Fibroblast of mammary gland (primary cell): ENCODE measurements around the gene TTLL8.

Experiments
- DNase-seq: peaks from one replicate; pipeline ENCODE4 v3.0.0-alpha.2; 2010; ENCODE audit warnings: low read depth
- H3K4me3 ChIP-seq: 2 replicates; pipeline ENCODE4 v1.5.1; 2011; ENCODE audit warnings: low read depth, mild to moderate bottlenecking, low read length, moderate library complexity; ENCODE audit not compliant: control insufficient read depth
- TF ChIP-seq, protein P1 (sequence below): conservative IDR thresholded peaks from 2 replicates; pipeline ENCODE4 v1.5.1; 2011; ENCODE audit warnings: low read depth, low read length, inconsistent platforms; ENCODE audit not compliant: control insufficient read depth, insufficient read depth

Gene TTLL8

DNA sequence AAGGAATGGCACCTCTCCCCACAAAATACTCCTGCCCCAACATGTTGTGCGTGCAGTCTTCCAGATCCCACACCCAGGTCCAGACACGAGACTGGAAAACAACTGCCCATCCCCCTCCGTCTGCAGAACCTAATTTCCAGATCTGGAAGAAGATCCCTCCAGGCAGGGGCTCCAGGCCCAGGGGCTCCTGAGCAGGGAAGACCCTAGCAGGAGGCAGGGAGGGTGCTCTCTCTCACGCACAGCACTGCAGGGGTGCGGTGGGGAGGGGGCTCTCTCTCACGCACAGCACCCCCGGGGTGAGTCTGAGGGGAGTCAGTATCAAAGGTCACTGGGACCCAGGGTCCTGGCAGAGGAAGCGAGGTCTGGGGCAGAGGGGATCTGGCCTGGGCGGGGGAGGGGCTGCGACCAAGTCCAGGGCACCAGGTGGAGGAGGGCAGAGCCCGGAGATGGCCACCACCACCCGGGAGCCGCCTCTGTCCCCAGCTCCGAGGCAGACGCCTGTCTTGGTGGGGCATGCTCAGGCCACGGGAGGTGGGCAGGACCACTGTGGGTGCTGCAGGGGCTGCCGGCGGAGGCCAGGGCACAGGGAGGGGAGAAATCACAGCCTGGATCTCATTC is 25.5 kb upstream of the TTLL8 start:
- no peak overlapping the region for H3K4me3 ChIP-seq
- TF ChIP-seq, protein P1, sequence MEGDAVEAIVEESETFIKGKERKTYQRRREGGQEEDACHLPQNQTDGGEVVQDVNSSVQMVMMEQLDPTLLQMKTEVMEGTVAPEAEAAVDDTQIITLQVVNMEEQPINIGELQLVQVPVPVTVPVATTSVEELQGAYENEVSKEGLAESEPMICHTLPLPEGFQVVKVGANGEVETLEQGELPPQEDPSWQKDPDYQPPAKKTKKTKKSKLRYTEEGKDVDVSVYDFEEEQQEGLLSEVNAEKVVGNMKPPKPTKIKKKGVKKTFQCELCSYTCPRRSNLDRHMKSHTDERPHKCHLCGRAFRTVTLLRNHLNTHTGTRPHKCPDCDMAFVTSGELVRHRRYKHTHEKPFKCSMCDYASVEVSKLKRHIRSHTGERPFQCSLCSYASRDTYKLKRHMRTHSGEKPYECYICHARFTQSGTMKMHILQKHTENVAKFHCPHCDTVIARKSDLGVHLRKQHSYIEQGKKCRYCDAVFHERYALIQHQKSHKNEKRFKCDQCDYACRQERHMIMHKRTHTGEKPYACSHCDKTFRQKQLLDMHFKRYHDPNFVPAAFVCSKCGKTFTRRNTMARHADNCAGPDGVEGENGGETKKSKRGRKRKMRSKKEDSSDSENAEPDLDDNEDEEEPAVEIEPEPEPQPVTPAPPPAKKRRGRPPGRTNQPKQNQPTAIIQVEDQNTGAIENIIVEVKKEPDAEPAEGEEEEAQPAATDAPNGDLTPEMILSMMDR = no peak
- DNase-seq = no peak

DNA sequence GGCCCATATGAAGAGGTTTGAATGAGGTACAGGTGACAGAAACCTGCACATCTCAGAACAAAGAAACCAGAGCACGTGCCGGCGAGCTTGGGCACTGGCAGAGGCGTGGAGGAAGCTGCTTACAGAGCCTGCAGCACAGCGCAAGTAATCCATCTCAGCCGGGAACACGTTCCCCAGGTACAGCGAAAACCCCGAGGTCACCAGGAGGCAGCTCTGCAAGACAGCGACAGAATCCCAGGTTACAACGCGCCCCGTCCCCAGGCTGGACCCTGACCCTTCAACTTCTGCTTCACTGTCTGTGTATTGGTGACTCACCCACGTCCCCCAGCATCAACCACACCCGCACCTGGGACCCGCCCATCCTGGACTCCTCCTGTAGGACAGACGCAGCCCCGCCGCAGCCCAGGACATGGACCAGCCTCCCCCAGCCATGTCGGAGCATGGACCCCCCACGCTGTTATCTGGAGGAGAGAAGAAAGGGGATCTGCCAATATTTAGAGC is 24.9 kb upstream of the TTLL8 start:
- H3K4me3 ChIP-seq = no peak overlapping the region
- no peak for DNase-seq
- TF ChIP-seq, protein P1 = no peak

DNA sequence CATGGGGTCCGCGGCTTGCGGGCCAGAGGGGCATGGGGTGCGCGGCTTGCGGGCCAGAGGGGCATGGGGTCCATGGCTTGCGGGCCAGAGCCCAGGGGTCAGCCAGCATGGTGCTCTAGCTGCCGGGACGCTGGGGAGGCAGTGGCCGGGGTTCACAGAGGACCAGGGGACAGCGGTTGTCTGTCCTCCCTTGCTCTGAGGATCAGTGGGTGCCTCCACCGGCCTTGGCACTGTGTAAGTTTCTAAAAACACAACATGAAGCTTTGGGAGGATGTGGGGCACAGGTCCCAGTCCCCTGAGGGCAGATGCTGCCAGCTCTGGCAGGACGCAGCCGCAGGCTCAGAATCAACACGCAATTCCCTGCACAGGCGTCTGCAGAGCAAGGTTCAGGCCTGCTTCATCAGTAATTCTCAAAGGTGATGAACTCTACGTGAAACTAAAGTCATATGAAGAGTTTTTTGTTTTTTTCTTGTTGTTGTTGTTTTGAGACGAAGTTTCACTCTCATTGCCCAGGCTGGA is 24.2 kb upstream of the TTLL8 start:
- H3K4me3 ChIP-seq = no peak overlapping the region
- DNase-seq = no peak
- TF ChIP-seq, protein P1 = no peak

DNA sequence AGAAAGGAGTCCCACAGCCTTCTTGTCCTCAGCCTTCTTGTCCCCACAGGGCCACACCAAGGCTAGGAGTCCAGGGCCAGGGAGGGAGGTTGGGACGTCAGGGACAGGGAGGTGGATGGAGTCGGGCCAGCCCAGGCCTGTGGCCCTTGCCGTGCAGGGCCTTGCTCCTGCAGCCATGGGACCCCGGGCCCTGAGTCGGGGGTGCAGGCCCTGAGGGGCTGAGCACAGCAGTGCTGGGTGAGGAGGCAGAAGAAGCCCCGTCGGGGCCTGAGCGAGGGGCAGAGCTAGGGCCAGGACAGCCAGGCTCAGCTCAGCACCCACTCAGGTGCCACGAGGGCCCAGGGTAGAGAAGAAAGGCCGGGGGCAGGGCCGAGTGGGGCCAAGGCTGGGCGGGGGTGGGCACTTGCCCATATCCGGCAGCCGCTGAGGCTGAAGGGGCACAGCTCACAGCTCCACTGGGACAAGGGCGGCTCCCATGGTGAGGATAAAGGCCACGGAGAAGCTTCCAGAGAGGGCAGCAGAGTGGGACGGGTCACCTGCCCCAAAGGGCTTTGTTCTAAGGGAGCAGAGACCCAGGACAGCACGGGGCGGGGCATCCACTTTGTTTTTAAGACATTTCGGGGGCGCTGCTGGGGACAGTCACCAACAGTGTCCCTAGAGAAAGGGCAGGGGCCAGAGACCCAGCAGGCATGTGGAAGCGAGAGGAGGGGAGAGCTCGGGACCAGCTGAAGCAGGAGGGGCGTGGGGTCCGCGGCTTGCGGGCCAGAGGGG is 23.5 kb upstream of the TTLL8 start:
- TF ChIP-seq, protein P1 = no peak
- no peak for DNase-seq
- H3K4me3 ChIP-seq = no peak overlapping the region

DNA sequence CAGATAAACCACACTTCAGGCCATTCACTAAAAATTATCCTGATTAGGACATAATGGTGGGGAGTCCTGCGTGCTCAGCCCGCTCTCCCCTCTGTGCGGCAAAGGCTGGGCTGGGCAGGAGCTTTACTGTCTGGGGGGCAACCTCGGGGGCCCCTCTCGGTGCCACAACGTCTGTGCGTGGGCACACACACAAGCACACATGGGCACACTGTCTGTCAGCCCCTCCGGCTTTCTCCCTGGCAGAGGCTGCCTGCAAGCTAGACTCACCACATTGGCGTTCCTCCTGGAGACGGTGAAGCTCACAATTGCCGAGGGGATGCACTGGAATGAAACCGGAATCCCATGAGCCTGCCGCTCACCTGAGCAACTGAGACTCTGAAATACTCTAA is 22.0 kb upstream of the TTLL8 start:
- H3K4me3 ChIP-seq = no peak overlapping the region
- DNase-seq = no peak
- TF ChIP-seq, protein P1 = no peak

DNA sequence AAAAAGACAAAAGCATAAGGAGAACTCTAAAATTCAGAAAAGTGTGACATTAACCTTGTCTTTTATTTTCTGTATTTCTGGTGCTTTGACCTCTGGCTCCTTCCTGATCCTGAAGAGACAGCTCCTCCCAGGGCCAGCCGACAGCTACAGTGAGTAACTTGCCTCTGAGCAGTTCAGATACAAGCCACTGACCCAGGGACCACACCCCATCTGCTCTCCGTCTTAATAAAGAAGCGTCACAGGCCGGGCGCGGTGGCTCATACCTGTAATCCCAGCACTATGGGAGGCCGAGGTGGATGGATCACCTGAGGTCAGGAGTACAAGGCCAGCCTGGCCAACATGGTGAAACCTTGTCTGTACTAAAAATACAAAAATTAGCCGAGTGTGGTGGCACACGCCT is 20.7 kb upstream of the TTLL8 start:
- no peak overlapping the region for H3K4me3 ChIP-seq
- DNase-seq = no peak
- TF ChIP-seq, protein P1 = no peak
